Activated CD4-positive, alpha-beta T cell treated with anti-CD3 and anti-CD28 coated beads, Interleukin-2, amount 10 ng/mL, durations not matched to agents 7 days and 5 days (primary cell): Measurements from ENCODE around the gene APOE. TPM values are rescaled to one million over a fixed set of nuclear protein-coding genes. Genes with fewer than 3 reads are reported as not detected.

Experiments used
- CTCF ChIA-PET: fragments of 350-600 bp; sonication (Branson Sonifier 250); formaldehyde crosslinking; loops from one replicate; lab custom pipeline; 2021; ENCODE audit warnings: antibody characterized with exemption; lab: Charles Lee
- POLR2A ChIA-PET: fragments of 350-600 bp; sonication (Branson Sonifier 250); formaldehyde crosslinking; loops from one replicate; lab custom pipeline; 2021; ENCODE audit warnings: antibody characterized with exemption; lab: Charles Lee
- DNase-seq: peaks from one replicate; pipeline ENCODE4 v3.0.0-alpha.2; 2020
- H3K27ac Mint-ChIP-seq: one replicate; pipeline ENCODE4 v1.8.0; 2021; ENCODE audit warnings: mild to moderate bottlenecking, moderate library complexity, mixed read lengths
- H3K27me3 Mint-ChIP-seq: one replicate; pipeline ENCODE4 v1.8.0; 2021; ENCODE audit warnings: mixed read lengths
- H3K36me3 Mint-ChIP-seq: one replicate; pipeline ENCODE4 v1.8.0; 2021; ENCODE audit warnings: low read depth, mixed read lengths
- H3K4me1 Mint-ChIP-seq: one replicate; pipeline ENCODE4 v1.8.0; 2021; ENCODE audit warnings: mixed read lengths
- H3K4me3 Mint-ChIP-seq: one replicate; pipeline ENCODE4 v1.8.0; 2021; ENCODE audit warnings: mild to moderate bottlenecking, moderate library complexity, mixed read lengths
- H3K9me3 Mint-ChIP-seq: one replicate; pipeline ENCODE4 v1.8.0; 2021; ENCODE audit warnings: mixed read lengths
- total RNA-seq, 2 experiments: library from RNA; stranded (reverse); gene quantifications; one replicate each; pipeline ENCODE4 v1.2.3, GENCODE V29; 2021

The APOE gene
- total RNA-seq, 2 experiments from 2014 or later, result 0.45 to 0.75 TPM

- ChIA-PET POLR2A (no interaction called here), CTCF (no interaction called here)
- Mint-ChIP-seq H3K36me3 (no peaks in the 10 kb centered on the region), H3K4me3 (no peak overlapping the region), H3K9me3 (no peaks in the 10 kb centered on the region), H3K27me3 (no peaks in the 10 kb centered on the region), H3K27ac (no peak overlapping the region), H3K4me1 (peaks cover 6% of the 10 kb centered on the region)
- no peak for DNase-seq
Observed at GRCh38 chr19:44949550-44949949, 44.0 kb downstream of the APOE start.

GRCh38 chr19:44951179-44952159 is 45.9 kb downstream of the APOE start:
- Mint-ChIP-seq H3K4me3 (no peak overlapping the region), H3K36me3 (no peaks in the 10 kb centered on the region), H3K27me3 (no peaks in the 10 kb centered on the region), H3K9me3 (no peaks in the 10 kb centered on the region), H3K27ac (no peak overlapping the region), H3K4me1 (peaks cover 15% of the 10 kb centered on the region)
- peak; percentile 84 for DNase-seq
- ChIA-PET CTCF (interaction anchor here (1.4 kb wide), 1 partner anchor 26 kb away, joined by 3 read pairs; no protein-coding TSS in a partner anchor), POLR2A (no interaction called here)

GRCh38 chr19:44954278-44954648 is 48.7 kb downstream of the APOE start:
- no peak for DNase-seq
- Mint-ChIP-seq H3K4me3 (peak overlapping the region; percentile 95), H3K36me3 (no peaks in the 10 kb centered on the region), H3K4me1 (peaks cover 34% of the 10 kb centered on the region), H3K9me3 (no peaks in the 10 kb centered on the region), H3K27ac (peak overlapping the region; percentile 98), H3K27me3 (no peaks in the 10 kb centered on the region)
- CTCF ChIA-PET, result interaction anchor here (0.6 to 1.2 kb wide), 5 partner anchors 21 to 63 kb away, joined by 3 to 4 read pairs (median 3); partner anchors contain the start of gene APOE
- POLR2A ChIA-PET, result interaction anchor here (0.6 kb wide), 1 partner anchor 1078 kb away, joined by 3 read pairs; no protein-coding TSS in a partner anchor

- Mint-ChIP-seq H3K9me3 (no peaks in the 10 kb centered on the region), H3K27me3 (no peaks in the 10 kb centered on the region), H3K36me3 (no peaks in the 10 kb centered on the region), H3K4me1 (peaks cover 39% of the 10 kb centered on the region), H3K27ac (peak within 1 kb of the TSS; percentile 98), H3K4me3 (peak within 1 kb of the TSS; percentile 95)
- ChIA-PET POLR2A (interaction anchor here (0.6 kb wide), 1 partner anchor 1078 kb away, joined by 3 read pairs; no protein-coding TSS in a partner anchor), CTCF (interaction anchor here (0.6 to 1.2 kb wide), 5 partner anchors 20 to 67 kb away, joined by 3 to 4 read pairs (median 3); no protein-coding TSS in a partner anchor)
- peak; percentile 97 for DNase-seq
Observed at GRCh38 chr19:44954649-44955504, 49.3 kb downstream of the APOE start, which contains the start of gene CLPTM1. CLPTM1 (plus strand) TSS chr19:44955380; CDS start chr19:44955396, 16 bp downstream.

GRCh38 chr19:44955505-44956439 is 50.2 kb downstream of the APOE start:
- Mint-ChIP-seq H3K36me3 (no peaks in the 10 kb centered on the region), H3K27me3 (no peaks in the 10 kb centered on the region), H3K4me3 (peak overlapping the region; percentile 95), H3K27ac (peak overlapping the region; percentile 89), H3K4me1 (peaks cover 44% of the 10 kb centered on the region), H3K9me3 (no peaks in the 10 kb centered on the region)
- POLR2A ChIA-PET, result interaction anchor here (0.7 kb wide), 1 partner anchor 18 kb away, joined by 3 read pairs; no protein-coding TSS in a partner anchor
- DNase-seq, result no peak
- CTCF ChIA-PET, result interaction anchor here (0.6 to 1.5 kb wide), 2 partner anchors 10 to 261 kb away, joined by 4 read pairs; no protein-coding TSS in a partner anchor

- Mint-ChIP-seq H3K36me3 (peaks cover 4% of the 10 kb centered on the region), H3K4me1 (peaks cover 44% of the 10 kb centered on the region), H3K9me3 (no peaks in the 10 kb centered on the region), H3K4me3 (no peak overlapping the region), H3K27ac (no peak overlapping the region), H3K27me3 (no peaks in the 10 kb centered on the region)
- ChIA-PET POLR2A (no interaction called here), CTCF (interaction anchor here (0.6 to 1.5 kb wide), 4 partner anchors 8 to 381 kb away, joined by 3 to 4 read pairs (median 4); no protein-coding TSS in a partner anchor)
- DNase-seq, result no peak
Observed at GRCh38 chr19:44957526-44957925, 51.9 kb downstream of the APOE start.

- POLR2A ChIA-PET, result no interaction called here
Observed at GRCh38 chr19:44958090-44958489, 52.5 kb downstream of the APOE start.

More at GRCh38 chr19:44958090-44958489, 52.5 kb downstream of the APOE start:
- Mint-ChIP-seq H3K4me3 (no peak overlapping the region), H3K9me3 (no peaks in the 10 kb centered on the region), H3K4me1 (peaks cover 44% of the 10 kb centered on the region), H3K27ac (no peak overlapping the region), H3K27me3 (no peaks in the 10 kb centered on the region), H3K36me3 (peaks cover 5% of the 10 kb centered on the region)
- CTCF ChIA-PET, result interaction anchor here (0.6 to 1.2 kb wide), 3 partner anchors 11 to 381 kb away, joined by 3 to 4 read pairs (median 3); no protein-coding TSS in a partner anchor
- DNase-seq, result no peak

Other genes with a start within 250 kb of the APOE start
- under 1 TPM in 1 of 2 experiments, not detected in 1; 0.23 TPM for gene CEACAM19, start 234.3 kb upstream of the APOE start, total RNA-seq
- gene CEACAM16, start 206.6 kb upstream of the APOE start, total RNA-seq, result not detected
- gene BCL3, start 157.1 kb upstream of the APOE start, total RNA-seq, result 10 to 100 TPM; 38.7 to 40.2 TPM
- gene CBLC, start 127.9 kb upstream of the APOE start, total RNA-seq, result not detected
- not detected for gene BCAM, start 96.7 kb upstream of the APOE start, total RNA-seq
- gene NECTIN2, start 59.5 kb upstream of the APOE start, total RNA-seq, result not detected
- 10 to 100 TPM; 55.7 to 65.3 TPM for gene TOMM40, start 14.5 kb upstream of the APOE start, total RNA-seq
- gene APOC1, start 8.8 kb downstream of the APOE start, total RNA-seq, result not detected
- not detected for gene APOC4, start 36.4 kb downstream of the APOE start, total RNA-seq
- gene APOC2, start 40.3 kb downstream of the APOE start, total RNA-seq, result not detected
- 10 to 100 TPM; 70.6 to 72.8 TPM for gene CLPTM1, start 49.6 kb downstream of the APOE start, total RNA-seq
- gene RELB, start 95.7 kb downstream of the APOE start, total RNA-seq, result 10 to 100 TPM; 16.8 to 20.0 TPM
- 100 to 1,000 TPM; 101 to 109 TPM for gene CLASRP, start 133.2 kb downstream of the APOE start, total RNA-seq
- gene ZNF296, start 170.7 kb downstream of the APOE start, total RNA-seq, result 1 to 10 TPM; 4.0 to 4.1 TPM
- gene GEMIN7, start 173.5 kb downstream of the APOE start, total RNA-seq, result 10 to 100 TPM; 27.1 to 30.0 TPM
- gene PPP1R37, start 187.4 kb downstream of the APOE start, total RNA-seq, result 10 to 100 TPM; 21.1 to 21.7 TPM